Large intestine (tissue), 3 donors: ENCODE data around the gene UROC1. TPM values are rescaled to one million over a fixed set of nuclear protein-coding genes. Genes with fewer than 3 reads are reported as not detected.
A peak's percentile ranks its signal among the peaks of the same experiment; 100 is the strongest.

Source experiments
- DNase-seq, 2 donors: peaks; one replicate each; pipeline versions ENCODE4 v3.0.0 to v3.0.0-alpha.2; 2013
- H3K27ac ChIP-seq: one replicate; pipeline ENCODE4 v1.5.1; 2013; ENCODE audit warnings: low read length
- H3K27me3 ChIP-seq: 2 replicates; pipeline ENCODE4 v1.6.1; 2013; ENCODE audit warnings: low read length; ENCODE audit not compliant: control insufficient read depth, insufficient read depth
- H3K36me3 ChIP-seq: 2 replicates; pipeline ENCODE4 v1.6.1; 2013; ENCODE audit warnings: low read length; ENCODE audit not compliant: control insufficient read depth, insufficient read depth
- H3K4me1 ChIP-seq: one replicate; pipeline ENCODE4 v1.6.1; 2013; ENCODE audit warnings: low read length; ENCODE audit not compliant: control insufficient read depth, insufficient read depth
- H3K4me3 ChIP-seq: one replicate; pipeline ENCODE4 v1.5.1; 2013; ENCODE audit warnings: low read length
- H3K9me3 ChIP-seq: one replicate; pipeline ENCODE4 v1.6.1; 2013; ENCODE audit warnings: mild to moderate bottlenecking, low read depth, low read length, moderate library complexity; ENCODE audit not compliant: control insufficient read depth
- WGBS: methylation state at CpG from one replicate; pipeline ENCODE4 v1.1.5; 2013; ENCODE audit warnings: low lambda C conversion rate; ENCODE audit not compliant: insufficient coverage; 5-methylcytosine and 5-hydroxymethylcytosine counted together
- polyA plus RNA-seq: library from polyadenylated mRNA; unstranded; fragments of 120-200 nt; gene quantifications from one replicate; pipeline ENCODE4 v1.2.1, GENCODE V29; 2013

Gene UROC1
- polyA plus RNA-seq, 1 donor: 0.06 TPM

- peak overlapping the region; percentile 91 for H3K27ac ChIP-seq
- peaks cover 6% of the 10 kb centered on the region for H3K27me3 ChIP-seq
- DNase-seq: peak; percentile 44 to 80
- peak overlapping the region; percentile 59 for H3K4me3 ChIP-seq
- WGBS: no CpG with 5 or more reads among the region's 31 CpGs
- peaks cover 52% of the 10 kb centered on the region for H3K4me1 ChIP-seq
- peaks cover 10% of the 10 kb centered on the region for H3K36me3 ChIP-seq
- H3K9me3 ChIP-seq: no peaks in the 10 kb centered on the region
These were observed 6.9 kb upstream of the UROC1 start for GRCh38 chr3:126524429-126524988.

- WGBS: no CpG with 5 or more reads among the region's 56 CpGs
- H3K4me1 ChIP-seq: peaks cover 46% of the 10 kb centered on the region
- H3K4me3 ChIP-seq: peak within 1 kb of the TSS; percentile 59
- H3K27me3 ChIP-seq: peaks cover 6% of the 10 kb centered on the region
- peak within 1 kb of the TSS; percentile 91 for H3K27ac ChIP-seq
- H3K9me3 ChIP-seq: no peaks in the 10 kb centered on the region
- H3K36me3 ChIP-seq: peaks cover 10% of the 10 kb centered on the region
- DNase-seq: peak; percentile 89 to 97
These were observed 6.3 kb upstream of the UROC1 start, which contains the start of gene CHST13 for GRCh38 chr3:126523745-126524428. TSS of gene CHST13 (plus strand) at chr3:126524155. CDS start at chr3:126524333, 178 bp downstream.

GRCh38 chr3:126522363-126522788, 4.8 kb upstream of the UROC1 start:
- peaks cover 10% of the 10 kb centered on the region for H3K36me3 ChIP-seq
- H3K4me3 ChIP-seq: no peak overlapping the region
- no CpG with 5 or more reads among the region's 6 CpGs for WGBS
- DNase-seq: peak in 1 of 2 donors; percentile 55
- H3K9me3 ChIP-seq: no peaks in the 10 kb centered on the region
- H3K27me3 ChIP-seq: peaks cover 6% of the 10 kb centered on the region
- H3K27ac ChIP-seq: no peak overlapping the region
- peaks cover 32% of the 10 kb centered on the region for H3K4me1 ChIP-seq

GRCh38 chr3:126521122-126521891, 3.7 kb upstream of the UROC1 start:
- peaks cover 6% of the 10 kb centered on the region for H3K27me3 ChIP-seq
- H3K27ac ChIP-seq: no peak overlapping the region
- H3K36me3 ChIP-seq: peaks cover 3% of the 10 kb centered on the region
- H3K9me3 ChIP-seq: no peaks in the 10 kb centered on the region
- peaks cover 22% of the 10 kb centered on the region for H3K4me1 ChIP-seq
- H3K4me3 ChIP-seq: no peak overlapping the region
- no peak for DNase-seq
- WGBS: no CpG with 5 or more reads among the region's 11 CpGs

- DNase-seq: no peak
- H3K27me3 ChIP-seq: peaks cover 6% of the 10 kb centered on the region
- H3K4me1 ChIP-seq: peaks cover 11% of the 10 kb centered on the region
- no peaks in the 10 kb centered on the region for H3K9me3 ChIP-seq
- 100% methylated on average over 1 of the region's 10 CpGs for WGBS
- no peaks in the 10 kb centered on the region for H3K36me3 ChIP-seq
- H3K4me3 ChIP-seq: no peak overlapping the region
- no peak overlapping the region for H3K27ac ChIP-seq
These were observed 2.2 kb upstream of the UROC1 start for GRCh38 chr3:126519506-126520455.

- no CpG with 5 or more reads among the region's 4 CpGs for WGBS
- H3K4me3 ChIP-seq: no peak overlapping the region
- peak in 1 of 2 donors; percentile 15 for DNase-seq
- peaks cover 11% of the 10 kb centered on the region for H3K4me1 ChIP-seq
- H3K27ac ChIP-seq: no peak overlapping the region
- H3K27me3 ChIP-seq: peaks cover 4% of the 10 kb centered on the region
- H3K9me3 ChIP-seq: no peaks in the 10 kb centered on the region
- no peaks in the 10 kb centered on the region for H3K36me3 ChIP-seq
These were observed 1.2 kb upstream of the UROC1 start for GRCh38 chr3:126518779-126519177.

- Histone ChIP-seq H3K36me3 (no peaks in the 10 kb centered on the region), H3K27ac (no peak overlapping the region), H3K4me1 (peaks cover 7% of the 10 kb centered on the region), H3K27me3 (no peaks in the 10 kb centered on the region), H3K9me3 (no peaks in the 10 kb centered on the region), H3K4me3 (no peak overlapping the region)
- DNase-seq: no peak
- WGBS: no CpG with 5 or more reads among the region's 15 CpGs
These were observed 609 bp upstream of the UROC1 start for GRCh38 chr3:126517986-126518778.

- no peak overlapping the region for H3K4me3 ChIP-seq
- no peak overlapping the region for H3K27ac ChIP-seq
- WGBS: no CpG with 5 or more reads among the region's 9 CpGs
- no peaks in the 10 kb centered on the region for H3K27me3 ChIP-seq
- H3K36me3 ChIP-seq: no peaks in the 10 kb centered on the region
- no peaks in the 10 kb centered on the region for H3K4me1 ChIP-seq
- no peak for DNase-seq
- H3K9me3 ChIP-seq: no peaks in the 10 kb centered on the region
These were observed 660 bp downstream of the UROC1 start for GRCh38 chr3:126516936-126517290.

GRCh38 chr3:126516152-126516935, 1.2 kb downstream of the UROC1 start:
- Histone ChIP-seq H3K9me3 (no peaks in the 10 kb centered on the region), H3K27me3 (no peaks in the 10 kb centered on the region), H3K4me3 (no peak overlapping the region), H3K4me1 (no peaks in the 10 kb centered on the region), H3K27ac (no peak overlapping the region), H3K36me3 (no peaks in the 10 kb centered on the region)
- DNase-seq: no peak
- no CpG with 5 or more reads among the region's 6 CpGs for WGBS
